Central memory CD4-positive, alpha-beta T cell (primary cell): ENCODE data around the gene FAT1.
"Not testable (repeated sequence)": the region's sequence is repeated elsewhere in the genome, so short reads cannot be mapped to it uniquely, and the experiment has no call there.

ENCODE experiments used
- DNase-seq: peaks from one replicate; pipeline ENCODE4 v3.0.0; 2022
- total RNA-seq, 3 experiments: gene quantifications; one replicate each; lab custom pipeline; 2026; lab: John Stamatoyannopoulos, UW

The FAT1 gene
- total RNA-seq = 0 to 0.05 (median 0) reads per million in 3 experiments

GRCh38 chr4:186723292-186724057 is at the start of gene FAT1:
FAT1 (minus strand) TSS chr4:186723856; CDS start chr4:186709827, 14,029 bp downstream.
- no peak for DNase-seq

- DNase-seq = no peak
Measured at GRCh38 chr4:186772936-186773487, 49.4 kb upstream of the FAT1 start.

GRCh38 chr4:186771624-186772023 is 48.0 kb upstream of the FAT1 start:
- DNase-seq = no peak

- no peak for DNase-seq
Measured at GRCh38 chr4:186770481-186771175, 47.0 kb upstream of the FAT1 start.

- DNase-seq = no peak
Measured at GRCh38 chr4:186767794-186768193, 44.1 kb upstream of the FAT1 start.

GRCh38 chr4:186765673-186766546 is 42.3 kb upstream of the FAT1 start:
- DNase-seq = no peak

- DNase-seq = no peak
Measured at GRCh38 chr4:186765138-186765537, 41.5 kb upstream of the FAT1 start.

- DNase-seq = no peak
Measured at GRCh38 chr4:186764457-186764856, 40.8 kb upstream of the FAT1 start.

GRCh38 chr4:186762865-186763264 is 39.2 kb upstream of the FAT1 start:
- DNase-seq = no peak

- no peak for DNase-seq
Measured at GRCh38 chr4:186762361-186762760, 38.7 kb upstream of the FAT1 start.

GRCh38 chr4:186761956-186762355 is 38.3 kb upstream of the FAT1 start:
- DNase-seq = not testable (repeated sequence)

GRCh38 chr4:186761393-186761792 is 37.7 kb upstream of the FAT1 start:
- no peak for DNase-seq

GRCh38 chr4:186760576-186760975 is 36.9 kb upstream of the FAT1 start:
- DNase-seq = no peak

- DNase-seq = no peak
Measured at GRCh38 chr4:186759990-186760389, 36.3 kb upstream of the FAT1 start.

GRCh38 chr4:186758929-186759682 is 35.5 kb upstream of the FAT1 start:
- DNase-seq = no peak

- no peak for DNase-seq
Measured at GRCh38 chr4:186757696-186758355, 34.2 kb upstream of the FAT1 start.

GRCh38 chr4:186756550-186756949 is 32.9 kb upstream of the FAT1 start:
- DNase-seq = not testable (repeated sequence)

GRCh38 chr4:186755550-186756519 is 32.2 kb upstream of the FAT1 start:
- DNase-seq = no peak

- no peak for DNase-seq
Measured at GRCh38 chr4:186754976-186755375, 31.3 kb upstream of the FAT1 start.

GRCh38 chr4:186752325-186752724 is 28.7 kb upstream of the FAT1 start:
- DNase-seq = no peak
